Adrenal gland (tissue), 5 donors: ENCODE data around the gene COL8A1.
"Not testable (repeated sequence)": the region's sequence is repeated elsewhere in the genome, so short reads cannot be mapped to it uniquely, and the experiment has no call there.

Source experiments
- CTCF ChIP-seq, 6 experiments: fragments of 450-650 bp in 4 of 6; fragments of 200-600 bp in 2 of 6; sonication (generic) in 1 of 6; IDR thresholded peaks; 1 replicate in 5 of 6; 2 replicates in 1 of 6; pipeline versions ENCODE4 v1.5.1 to v1.8.0; 2016 to 2021; ENCODE audit warnings: antibody characterized with exemption in 6 of 6, mild to moderate bottlenecking in 2 of 6, moderate library complexity in 1 of 6
- POLR2A ChIP-seq, 2 donors: fragments of 450-650 bp; IDR thresholded peaks; one replicate each; pipeline ENCODE4 v1.6.1; 2017; ENCODE audit warnings: antibody characterized with exemption in 2 of 2, mild to moderate bottlenecking in 2 of 2, moderate library complexity in 1 of 2
- donor health status: DM: no; HTN: no; CAD: no.

GRCh38 chr3:99589168-99589567 is 49.2 kb upstream of the COL8A1 start:
- not testable (repeated sequence) for TF ChIP-seq CTCF, POLR2A (IDR thresholded peaks at IDR 0.05)
